GM19468 (cell line): ENCODE data around the gene FHAD1.
A peak's percentile ranks its signal among the peaks of the same experiment; 100 is the strongest.

Experiments used
- ATAC-seq: cut with Tn5 transposase; IDR thresholded peaks from one replicate; pipeline ENCODE4 v1.9.1; 2021; ENCODE audit warnings: mild to moderate bottlenecking, moderate library complexity, moderate number of reproducible peaks; ENCODE audit not compliant: unreplicated experiment; ENCODE audit errors: extremely low read depth

FHAD1 gene

GRCh38 chr1:15217654-15218053 is 29.4 kb upstream of the FHAD1 start:
- no peak for ATAC-seq

DNA sequence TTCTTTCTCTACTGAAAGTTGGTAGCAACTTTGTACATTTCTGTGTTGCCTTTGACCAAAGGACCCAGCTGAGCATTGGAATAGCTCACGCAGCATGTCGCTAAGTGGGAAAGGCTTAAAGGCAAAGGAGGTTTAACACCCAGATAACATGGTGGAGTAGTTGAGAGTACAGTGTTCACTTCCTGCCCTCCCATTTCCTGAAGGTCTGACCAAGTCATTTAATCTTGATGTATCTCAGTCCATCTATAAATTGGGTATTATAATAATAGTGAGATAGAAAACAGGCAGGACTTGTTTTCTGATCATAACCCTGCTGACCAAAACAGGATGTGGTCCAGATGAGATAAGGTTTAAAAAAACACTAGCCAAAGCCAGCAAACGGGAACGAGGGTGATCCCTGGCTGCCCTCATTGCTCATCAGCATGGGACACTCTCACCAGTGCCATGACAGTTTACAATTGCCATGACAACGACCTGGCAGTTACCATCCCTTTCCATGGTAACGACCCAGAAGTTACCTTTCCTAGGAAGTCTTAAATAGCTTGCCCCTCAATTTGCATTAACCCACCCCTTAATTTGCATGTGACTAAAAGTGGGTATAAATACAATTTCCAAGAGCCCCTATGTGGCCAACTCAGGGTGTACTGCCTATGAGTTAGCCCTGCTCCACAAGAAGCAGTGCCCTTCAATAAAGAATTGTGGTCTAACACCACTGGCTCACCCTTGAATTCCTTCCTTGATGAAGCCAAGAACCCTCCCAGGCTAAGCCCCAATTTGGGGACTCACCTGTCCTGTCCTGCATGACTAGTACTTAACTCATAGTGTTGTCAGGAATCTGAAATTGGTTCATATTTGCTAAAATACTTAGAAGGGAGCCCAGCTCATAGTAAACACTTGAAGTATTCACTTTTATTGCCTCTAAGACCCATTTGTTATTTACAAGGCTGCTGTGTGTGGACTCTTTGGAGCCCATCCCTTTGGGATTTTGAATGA is 28.4 kb upstream of the FHAD1 start:
- no peak for ATAC-seq

GRCh38 chr1:15219280-15220023 is 27.6 kb upstream of the FHAD1 start:
- ATAC-seq, result no peak

GRCh38 chr1:15220024-15220392 is 27.0 kb upstream of the FHAD1 start:
- no peak for ATAC-seq

DNA sequence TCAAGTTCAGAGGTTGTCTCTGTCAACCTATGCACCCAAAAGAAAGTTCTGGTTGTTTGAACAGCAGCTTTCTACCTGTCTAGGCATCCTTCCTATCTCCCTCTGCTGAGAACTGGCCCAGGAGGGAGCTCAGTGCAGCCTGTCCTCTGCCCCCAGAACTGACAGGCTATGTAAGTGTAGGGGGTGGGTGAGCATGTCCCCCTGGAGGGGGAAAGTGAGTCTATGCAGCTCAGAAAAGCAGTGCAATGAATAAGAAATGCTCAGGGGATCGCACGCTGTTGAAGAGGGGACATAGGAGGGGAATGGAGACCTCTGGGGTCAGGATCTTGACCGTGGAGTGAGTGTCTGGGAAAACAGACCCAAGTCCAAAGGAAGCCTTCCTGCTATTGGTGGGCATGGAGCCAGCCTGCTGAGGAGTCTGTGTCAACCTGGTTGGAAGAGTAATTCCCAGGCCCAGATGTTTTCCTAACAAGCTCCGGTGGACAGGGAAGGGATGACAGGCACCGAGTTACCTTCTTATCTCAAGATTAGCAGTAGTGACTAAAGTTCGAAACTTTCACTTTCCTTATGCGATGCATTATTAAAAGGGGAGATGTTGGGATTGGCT is 26.1 kb upstream of the FHAD1 start:
- no peak for ATAC-seq

DNA sequence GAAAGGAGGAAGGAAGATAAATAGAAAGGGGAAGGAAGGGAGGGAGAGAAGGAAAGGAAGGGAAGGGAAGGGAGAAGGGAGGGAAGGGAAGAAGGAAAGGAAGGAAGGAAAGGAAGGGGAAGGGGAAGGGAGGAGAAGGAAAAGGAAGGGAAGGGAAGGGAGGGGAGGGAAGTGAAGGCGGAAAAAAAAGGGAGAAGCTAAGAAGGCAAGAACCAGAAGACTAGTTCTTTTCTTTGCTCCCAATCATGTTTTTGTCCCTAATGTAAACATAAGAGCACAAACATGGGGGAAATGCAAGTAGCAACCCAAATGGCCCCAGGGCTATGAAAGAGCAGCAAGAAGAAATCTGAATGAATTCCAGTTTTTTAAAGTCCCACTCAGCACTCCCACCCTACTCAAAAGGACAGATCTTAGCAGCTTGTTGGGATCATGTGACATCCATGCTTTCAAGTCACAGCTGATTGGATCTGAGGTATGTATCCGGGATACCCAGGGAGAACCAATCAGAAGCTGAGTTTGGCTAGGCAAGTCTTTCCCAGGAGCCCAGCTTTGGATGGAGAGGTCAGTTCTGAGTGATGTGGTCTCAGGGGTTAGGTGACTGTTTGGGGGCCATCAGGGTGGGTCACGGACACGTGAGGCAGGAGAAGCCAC is 24.2 kb upstream of the FHAD1 start:
- ATAC-seq, result no peak

GRCh38 chr1:15224259-15224869 is 22.7 kb upstream of the FHAD1 start:
- no peak for ATAC-seq

DNA sequence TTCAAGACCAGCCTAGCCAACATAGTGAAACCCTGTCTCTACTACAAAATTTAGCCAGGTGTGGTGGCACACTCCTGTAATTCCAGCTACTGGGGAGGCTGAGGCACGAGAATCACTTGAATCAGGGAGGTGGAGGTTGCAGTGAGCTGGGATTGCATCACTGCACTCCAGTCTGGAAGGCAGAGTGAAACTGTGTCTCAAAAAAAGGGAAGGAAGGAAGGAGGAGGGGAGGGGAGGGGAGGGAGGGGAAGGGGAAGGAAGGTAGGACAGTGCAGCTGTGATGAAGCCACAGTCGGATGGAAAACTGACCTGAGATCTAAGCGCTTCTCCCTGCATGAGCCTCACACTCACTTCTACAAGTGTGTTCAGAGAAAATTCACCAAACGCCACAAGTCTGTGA is 22.0 kb upstream of the FHAD1 start:
- ATAC-seq, result no peak

GRCh38 chr1:15225461-15225860 is 21.6 kb upstream of the FHAD1 start:
- no peak for ATAC-seq

- no peak for ATAC-seq
Measured at GRCh38 chr1:15226388-15227255, 20.4 kb upstream of the FHAD1 start.

DNA sequence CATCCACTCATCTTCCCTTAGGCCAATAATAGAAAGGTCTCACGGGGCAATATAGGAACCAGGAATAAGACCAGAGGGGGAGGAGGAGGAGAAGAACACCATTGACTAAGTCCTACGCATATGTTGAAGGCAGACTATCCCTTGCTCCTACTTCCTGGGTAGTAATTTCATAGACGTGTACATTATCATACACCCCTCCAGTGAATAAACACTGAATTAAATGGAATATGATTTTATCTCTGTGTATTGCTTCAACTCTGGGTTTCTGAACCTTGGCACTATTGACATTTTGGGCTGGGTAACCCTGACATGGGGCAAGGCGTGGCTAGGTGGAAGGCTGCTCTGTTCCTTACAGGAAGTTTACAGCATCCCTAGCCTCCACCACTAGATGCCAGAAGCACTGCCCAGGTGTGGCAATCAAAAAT is 17.3 kb upstream of the FHAD1 start:
- ATAC-seq, result no peak

- ATAC-seq, result peak; percentile 74
Measured at GRCh38 chr1:15231714-15232201, 15.3 kb upstream of the FHAD1 start.

GRCh38 chr1:15233689-15234088 is 13.3 kb upstream of the FHAD1 start:
- no peak for ATAC-seq

GRCh38 chr1:15236321-15236721 is 10.7 kb upstream of the FHAD1 start:
- no peak for ATAC-seq

DNA sequence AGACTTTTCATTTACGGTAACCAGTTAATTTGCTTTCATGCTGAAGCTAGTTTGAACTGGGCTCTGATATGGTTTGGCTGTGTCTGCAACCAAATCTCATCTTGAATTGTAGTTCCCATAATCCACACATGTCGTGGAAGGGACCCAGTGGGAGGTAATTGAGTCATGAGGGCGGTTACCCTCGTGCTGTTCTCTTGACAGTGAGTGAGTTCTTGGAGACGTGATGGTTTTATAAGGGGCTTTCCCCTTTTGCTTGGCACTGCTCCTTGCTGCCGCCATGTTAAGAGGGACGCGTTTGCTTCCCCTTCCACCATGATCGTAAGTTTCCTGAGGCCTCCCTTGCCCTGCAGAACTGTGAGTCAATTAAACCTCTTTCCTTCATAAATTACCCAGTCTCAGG is 10.3 kb upstream of the FHAD1 start:
- ATAC-seq, result no peak

DNA sequence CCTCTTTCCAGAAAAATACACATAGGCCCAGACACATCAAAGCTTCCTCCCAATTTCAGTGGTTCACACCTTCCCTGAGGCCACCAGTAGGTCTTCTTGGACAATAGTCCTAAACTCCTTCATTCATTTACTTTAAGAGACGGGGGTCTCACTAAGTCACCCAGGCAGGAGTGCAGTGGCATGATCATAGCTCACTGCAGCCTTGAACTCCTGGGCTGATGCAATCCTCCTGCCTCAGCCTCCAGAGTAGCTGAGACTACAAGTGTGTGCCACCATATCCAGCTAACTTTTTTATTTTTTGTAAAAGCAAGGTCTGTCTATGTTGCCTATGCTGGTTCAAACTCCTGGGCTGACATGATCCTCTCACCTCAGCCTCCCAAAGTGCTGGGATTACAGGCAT is 8.2 kb upstream of the FHAD1 start:
- no peak for ATAC-seq

GRCh38 chr1:15242766-15243165 is 4.3 kb upstream of the FHAD1 start:
- no peak for ATAC-seq

DNA sequence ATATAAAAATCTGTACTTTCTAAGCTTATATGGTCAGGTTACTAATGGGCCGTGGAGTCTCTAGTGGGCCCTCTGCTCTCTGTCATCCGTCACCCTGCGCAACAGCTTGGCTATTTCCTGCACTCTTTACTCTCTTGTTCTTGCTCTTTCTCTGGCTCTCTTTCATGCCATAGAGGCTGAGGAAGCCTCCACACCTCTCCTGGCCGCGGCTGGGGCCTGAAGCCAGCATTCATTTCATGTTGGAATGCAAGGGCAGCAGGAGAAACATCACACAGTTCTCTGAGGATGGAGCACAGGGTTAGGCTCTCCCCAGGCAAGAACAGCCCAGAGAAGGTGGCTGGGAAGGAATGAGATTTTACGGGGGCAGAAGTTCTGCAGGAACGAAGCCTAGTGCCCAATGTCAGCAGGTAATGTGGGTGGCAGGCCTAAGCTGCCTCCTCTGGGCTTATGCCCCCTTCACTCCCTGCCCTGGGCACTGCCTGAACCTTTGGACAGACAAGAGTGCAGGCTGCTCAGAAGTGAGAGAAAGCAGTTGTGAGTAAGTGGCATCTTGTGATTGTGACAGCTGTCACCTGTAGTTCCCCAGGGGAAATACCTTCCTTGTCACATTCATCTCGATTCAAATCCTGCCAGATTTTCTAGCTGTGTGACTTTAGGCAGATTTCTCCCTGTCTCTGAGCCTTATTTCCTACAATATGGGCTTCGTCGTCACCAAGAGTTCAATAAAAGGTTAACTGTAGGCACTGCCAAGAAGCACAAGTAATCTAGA is 3.6 kb upstream of the FHAD1 start:
- no peak for ATAC-seq
